ENCODE measurements around the gene RAF1.

- TF ChIP-seq CTCF (conservative IDR thresholded peaks at IDR 0.05 in 1 of 2, IDR thresholded peaks at IDR 0.05 in 1 of 2; ENCODE audit: low read depth in 1 of 2, low read length in 2 of 2) (no peak), EZH2 (IDR thresholded peaks at IDR 0.05; ENCODE audit: low read length, missing control alignments) (no peak)
These were observed 8.2 kb downstream of the RAF1 start for GRCh38 chr3:12655701-12656100.

Measured in fibroblast of lung (primary cell).